ENCODE data around the gene ALPL. TPM values are rescaled to one million over a fixed set of nuclear protein-coding genes. Genes with fewer than 3 reads are reported as not detected.

The ALPL gene
- total RNA-seq, 1 donor from 2014 or later: 10.2 TPM

GRCh38 chr1:21572735-21573277 is 63.6 kb downstream of the ALPL start:
- no peak overlapping the region for H3K4me3 ChIP-seq
- H3K4me1 ChIP-seq: peaks cover 24% of the 10 kb centered on the region
- H3K27ac ChIP-seq (replicated peaks): no peak overlapping the region
- intact Hi-C loops (cut with micrococcal nuclease): loop anchor here (10.0 kb wide), 1 partner anchor 58 kb away; no protein-coding TSS in a partner anchor
- no peak for TF ChIP-seq CTCF (IDR thresholded peaks at IDR 0.05; ENCODE audit: borderline replicate concordance)
- no peak for DNase-seq
- no peaks in the 10 kb centered on the region for H3K27me3 ChIP-seq (ENCODE audit: low read depth)
- no peaks in the 10 kb centered on the region for H3K9me3 ChIP-seq (replicated peaks)
- H3K36me3 ChIP-seq: no peaks in the 10 kb centered on the region

- H3K36me3 ChIP-seq: no peaks in the 10 kb centered on the region
- peak overlapping the region; percentile 95 for H3K27ac ChIP-seq (replicated peaks)
- no peaks in the 10 kb centered on the region for H3K27me3 ChIP-seq (ENCODE audit: low read depth)
- intact Hi-C loops (cut with micrococcal nuclease): loop anchor here (10.0 kb wide), 1 partner anchor 59 kb away; no protein-coding TSS in a partner anchor
- peaks cover 24% of the 10 kb centered on the region for H3K4me1 ChIP-seq
- H3K4me3 ChIP-seq: no peak overlapping the region
- no peak for TF ChIP-seq CTCF (IDR thresholded peaks at IDR 0.05; ENCODE audit: borderline replicate concordance)
- H3K9me3 ChIP-seq (replicated peaks): no peaks in the 10 kb centered on the region
- no peak for DNase-seq
Observed at GRCh38 chr1:21573475-21573874, 64.3 kb downstream of the ALPL start.

GRCh38 chr1:21573971-21574465 is 64.8 kb downstream of the ALPL start:
- Histone ChIP-seq H3K27me3 (ENCODE audit: low read depth) (no peaks in the 10 kb centered on the region), H3K4me1 (peaks cover 24% of the 10 kb centered on the region), H3K9me3 (replicated peaks) (no peaks in the 10 kb centered on the region), H3K4me3 (peak overlapping the region; percentile 25), H3K27ac (replicated peaks) (peak overlapping the region; percentile 95), H3K36me3 (no peaks in the 10 kb centered on the region)
- TF ChIP-seq CTCF (IDR thresholded peaks at IDR 0.05; ENCODE audit: borderline replicate concordance): peak; percentile 79
- DNase-seq: peak; percentile 86
- intact Hi-C loops (cut with micrococcal nuclease): loop anchor here (10.0 kb wide), 1 partner anchor 59 kb away; no protein-coding TSS in a partner anchor

- intact Hi-C loops (cut with micrococcal nuclease): loop anchor here (10.0 kb wide), 1 partner anchor 60 kb away; no protein-coding TSS in a partner anchor
- no peaks in the 10 kb centered on the region for H3K9me3 ChIP-seq (replicated peaks)
- H3K27me3 ChIP-seq (ENCODE audit: low read depth): no peaks in the 10 kb centered on the region
- DNase-seq: peak; percentile 77
- no peaks in the 10 kb centered on the region for H3K36me3 ChIP-seq
- peaks cover 24% of the 10 kb centered on the region for H3K4me1 ChIP-seq
- peak overlapping the region; percentile 95 for H3K27ac ChIP-seq (replicated peaks)
- H3K4me3 ChIP-seq: peak overlapping the region; percentile 25
- TF ChIP-seq CTCF (IDR thresholded peaks at IDR 0.05; ENCODE audit: borderline replicate concordance): peak; percentile 37
Observed at GRCh38 chr1:21574466-21575151, 65.4 kb downstream of the ALPL start.

GRCh38 chr1:21575351-21575942 is 66.2 kb downstream of the ALPL start:
- no peaks in the 10 kb centered on the region for H3K27me3 ChIP-seq (ENCODE audit: low read depth)
- H3K4me3 ChIP-seq: peak overlapping the region; percentile 25
- peak overlapping the region; percentile 95 for H3K27ac ChIP-seq (replicated peaks)
- H3K36me3 ChIP-seq: no peaks in the 10 kb centered on the region
- intact Hi-C loops (cut with micrococcal nuclease): loop anchor here (10.0 kb wide), 1 partner anchor 61 kb away; no protein-coding TSS in a partner anchor
- no peak for TF ChIP-seq CTCF (IDR thresholded peaks at IDR 0.05; ENCODE audit: borderline replicate concordance)
- H3K4me1 ChIP-seq: peaks cover 24% of the 10 kb centered on the region
- peaks cover 3% of the 10 kb centered on the region for H3K9me3 ChIP-seq (replicated peaks)
- DNase-seq: no peak

Data from left ventricle myocardium inferior (tissue), 1 donor.